GM21360 (cell line): Measurements from ENCODE around the gene SLC44A4.
"Not testable (repeated sequence)": the region's sequence is repeated elsewhere in the genome, so short reads cannot be mapped to it uniquely, and the experiment has no call there.

Experiments
- ATAC-seq: cut with Tn5 transposase; IDR thresholded peaks from one replicate; pipeline ENCODE4 v1.9.1; 2021; ENCODE audit warnings: mild to moderate bottlenecking, moderate library complexity; ENCODE audit not compliant: unreplicated experiment

The SLC44A4 gene

DNA sequence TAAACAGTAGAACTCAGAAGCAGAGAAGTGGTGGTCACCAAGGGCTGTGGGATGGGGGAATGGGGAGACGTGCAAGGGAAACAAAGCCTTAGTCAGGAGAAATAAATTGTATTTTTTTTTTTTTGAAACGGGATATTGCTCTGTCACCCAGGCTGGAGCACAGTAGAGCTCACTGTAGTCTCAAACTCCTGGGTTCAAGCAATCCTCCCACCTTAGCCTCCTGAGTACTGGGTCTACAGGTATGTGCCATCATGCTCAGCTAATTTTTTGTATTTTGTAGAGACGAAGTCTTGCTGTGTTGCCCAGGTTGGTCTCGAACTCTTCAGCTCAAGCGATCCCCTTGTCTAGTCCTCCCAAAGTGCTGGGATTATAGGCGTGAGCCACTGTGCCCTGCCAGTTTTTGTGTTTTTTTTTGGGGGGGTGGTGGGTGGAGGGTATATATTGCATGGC is 47.9 kb downstream of the SLC44A4 start:
- no peak for ATAC-seq

DNA sequence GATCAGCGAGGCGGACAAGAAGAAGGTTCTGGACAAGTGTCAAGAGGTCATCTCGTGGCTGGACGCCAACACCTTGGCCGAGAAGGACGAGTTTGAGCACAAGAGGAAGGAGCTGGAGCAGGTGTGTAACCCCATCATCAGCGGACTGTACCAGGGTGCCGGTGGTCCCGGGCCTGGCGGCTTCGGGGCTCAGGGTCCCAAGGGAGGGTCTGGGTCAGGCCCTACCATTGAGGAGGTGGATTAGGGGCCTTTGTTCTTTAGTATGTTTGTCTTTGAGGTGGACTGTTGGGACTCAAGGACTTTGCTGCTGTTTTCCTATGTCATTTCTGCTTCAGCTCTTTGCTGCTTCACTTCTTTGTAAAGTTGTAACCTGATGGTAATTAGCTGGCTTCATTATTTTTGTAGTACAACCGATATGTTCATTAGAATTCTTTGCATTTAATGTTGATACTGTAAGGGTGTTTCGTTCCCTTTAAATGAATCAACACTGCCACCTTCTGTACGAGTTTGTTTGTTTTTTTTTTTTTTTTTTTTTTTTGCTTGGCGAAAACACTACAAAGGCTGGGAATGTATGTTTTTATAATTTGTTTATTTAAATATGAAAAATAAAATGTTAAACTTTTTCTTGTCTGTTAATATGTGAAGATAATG is 49.0 kb downstream of the SLC44A4 start:
- ATAC-seq, result no peak

DNA sequence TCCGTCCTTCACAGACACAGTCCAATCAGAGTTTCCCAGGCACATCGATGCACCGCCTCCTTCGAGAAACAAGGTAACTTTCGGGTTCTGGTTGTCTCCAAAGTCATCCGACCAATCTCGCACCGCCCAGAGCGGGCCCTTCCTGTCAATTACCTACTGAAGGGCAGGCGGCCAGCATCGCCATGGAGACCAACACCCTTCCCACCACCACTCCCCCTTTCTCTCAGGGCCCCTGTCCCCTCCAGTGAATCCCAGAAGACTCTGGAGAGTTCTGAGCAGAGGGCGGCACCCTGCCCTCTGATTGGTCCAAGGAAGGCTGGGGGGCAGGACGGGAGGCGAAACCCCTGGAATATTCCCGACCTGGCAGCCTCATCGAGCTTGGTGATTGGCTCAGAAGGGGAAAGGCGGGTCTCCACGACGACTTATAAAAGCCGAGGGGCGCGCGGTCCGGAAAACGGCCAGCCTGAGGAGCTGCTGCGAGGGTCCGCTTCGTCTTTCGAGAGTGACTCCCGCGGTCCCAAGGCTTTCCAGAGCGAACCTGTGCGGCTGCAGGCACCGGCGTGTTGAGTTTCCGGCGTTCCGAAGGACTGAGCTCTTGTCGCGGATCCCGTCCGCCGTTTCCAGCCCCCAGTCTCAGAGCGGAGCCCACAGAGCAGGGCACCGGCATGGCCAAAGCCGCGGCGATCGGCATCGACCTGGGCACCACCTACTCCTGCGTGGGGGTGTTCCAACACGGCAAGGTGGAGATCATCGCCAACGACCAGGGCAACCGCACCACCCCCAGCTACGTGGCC is 51.3 kb downstream of the SLC44A4 start, which contains the start of gene HSPA1B:
TSS of gene HSPA1B (plus strand) at position 453 of the 794 bp plus-strand sequence. CDS start at position 666, 213 bp downstream.
- ATAC-seq, result peak; percentile 56

DNA sequence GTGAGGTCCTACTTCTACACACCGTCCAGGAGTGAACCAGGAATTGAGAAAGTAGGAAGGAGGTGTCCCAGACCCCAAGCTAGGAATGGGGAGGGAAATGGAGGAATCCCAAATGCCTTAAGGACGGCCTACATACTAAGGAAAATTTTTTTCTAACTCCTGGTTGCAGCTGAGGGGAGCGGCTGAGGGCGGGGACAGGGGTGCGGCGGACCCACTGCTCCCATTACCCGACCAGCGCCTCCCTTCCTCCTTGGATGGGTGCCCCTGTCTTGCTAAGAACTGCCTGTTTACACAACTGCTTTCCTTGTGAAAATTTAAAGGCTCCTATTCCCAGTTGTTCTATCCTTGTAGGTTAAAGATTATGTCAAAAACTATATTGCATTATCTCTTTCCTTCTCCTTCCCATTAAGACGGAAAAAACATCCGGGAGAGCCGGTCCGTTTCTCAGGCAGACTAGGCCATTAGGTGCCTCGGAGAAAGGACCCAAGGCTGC is 52.0 kb downstream of the SLC44A4 start:
- ATAC-seq, result no peak

DNA sequence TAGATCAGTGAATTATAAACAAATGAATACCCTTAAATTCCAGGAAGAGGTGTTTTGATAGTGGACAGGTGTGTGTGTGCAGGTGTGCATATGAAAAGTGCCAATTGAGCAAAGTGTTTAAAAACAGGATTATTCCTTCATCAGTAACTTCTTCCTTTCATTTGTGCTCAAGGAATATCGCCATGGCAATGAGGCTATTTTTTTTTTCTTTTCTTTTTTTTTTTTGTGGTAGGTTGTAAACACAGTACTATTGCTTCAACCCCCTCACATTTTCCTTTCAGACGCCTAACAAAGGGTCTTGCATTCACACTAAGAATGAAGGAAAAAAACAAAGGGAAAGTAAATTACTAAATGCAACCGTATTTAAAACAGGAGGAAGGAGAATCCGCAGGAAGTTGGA is 53.2 kb downstream of the SLC44A4 start:
- ATAC-seq, result no peak

DNA sequence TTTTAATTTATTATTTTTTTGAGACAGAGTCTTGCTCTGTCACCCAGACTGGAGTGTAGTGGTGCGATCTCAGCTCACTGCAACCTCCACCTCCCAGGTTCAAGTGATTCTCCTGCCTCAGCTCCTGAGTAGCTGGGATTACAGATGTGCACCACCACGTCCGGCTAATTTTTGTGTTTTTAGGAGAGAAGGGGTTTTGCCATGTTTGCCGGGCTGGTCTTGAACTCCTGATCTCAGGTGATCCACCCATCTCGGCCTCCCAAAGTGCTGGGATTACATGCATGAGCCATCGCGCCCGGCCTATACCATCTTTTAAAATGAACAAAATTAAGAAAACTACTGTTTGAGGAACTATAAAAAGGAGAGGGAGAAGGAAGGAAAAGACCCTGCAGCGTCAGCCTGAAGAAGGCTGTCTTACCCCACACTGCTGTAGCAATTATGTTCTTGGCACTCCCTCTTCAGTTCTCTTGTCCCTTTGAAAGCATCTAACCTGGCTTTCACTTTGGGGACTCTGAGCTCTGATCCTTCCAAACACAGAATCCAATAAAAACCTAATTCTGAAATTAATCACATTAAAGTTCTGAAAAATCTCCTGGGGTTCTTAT is 55.1 kb downstream of the SLC44A4 start:
- ATAC-seq, result not testable (repeated sequence)

DNA sequence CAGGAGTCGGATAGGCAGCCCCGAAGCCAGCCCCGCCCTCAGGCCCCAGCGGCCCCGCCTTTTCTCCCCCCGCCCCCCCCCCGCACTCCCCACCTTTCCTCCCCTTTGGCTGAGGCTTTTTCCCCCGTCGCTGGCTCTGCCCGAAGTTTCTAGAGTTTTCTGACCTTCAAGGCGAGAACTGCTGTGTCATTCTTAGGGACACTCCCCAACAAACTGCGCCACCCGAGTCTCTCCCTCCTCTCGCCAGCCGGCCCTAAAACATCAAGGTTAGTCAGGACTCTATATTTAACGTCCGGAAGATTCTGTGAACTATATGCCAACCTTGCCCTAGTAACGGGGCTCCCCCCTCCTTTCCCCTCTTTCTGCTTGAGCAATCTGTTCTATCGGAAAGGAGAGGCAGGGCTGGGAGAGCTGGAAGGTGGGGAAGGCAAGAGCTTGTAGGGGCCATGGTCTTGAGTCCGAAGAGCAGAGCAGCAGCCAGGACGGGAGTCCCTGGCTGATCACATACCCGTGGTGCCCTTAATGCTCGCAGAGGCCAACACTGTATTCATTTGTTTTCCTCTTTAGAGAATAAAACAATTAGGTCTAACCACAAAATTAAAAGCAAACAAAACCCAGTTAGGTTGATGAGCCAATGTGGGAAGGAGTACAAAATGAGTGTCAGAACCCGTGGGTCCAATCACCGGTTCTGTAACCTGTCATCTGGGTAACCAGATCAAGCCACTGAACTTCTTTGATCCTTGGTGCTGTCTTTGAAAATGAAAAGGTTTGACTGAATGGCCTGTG is 56.6 kb downstream of the SLC44A4 start:
- peak; percentile 24 for ATAC-seq

DNA sequence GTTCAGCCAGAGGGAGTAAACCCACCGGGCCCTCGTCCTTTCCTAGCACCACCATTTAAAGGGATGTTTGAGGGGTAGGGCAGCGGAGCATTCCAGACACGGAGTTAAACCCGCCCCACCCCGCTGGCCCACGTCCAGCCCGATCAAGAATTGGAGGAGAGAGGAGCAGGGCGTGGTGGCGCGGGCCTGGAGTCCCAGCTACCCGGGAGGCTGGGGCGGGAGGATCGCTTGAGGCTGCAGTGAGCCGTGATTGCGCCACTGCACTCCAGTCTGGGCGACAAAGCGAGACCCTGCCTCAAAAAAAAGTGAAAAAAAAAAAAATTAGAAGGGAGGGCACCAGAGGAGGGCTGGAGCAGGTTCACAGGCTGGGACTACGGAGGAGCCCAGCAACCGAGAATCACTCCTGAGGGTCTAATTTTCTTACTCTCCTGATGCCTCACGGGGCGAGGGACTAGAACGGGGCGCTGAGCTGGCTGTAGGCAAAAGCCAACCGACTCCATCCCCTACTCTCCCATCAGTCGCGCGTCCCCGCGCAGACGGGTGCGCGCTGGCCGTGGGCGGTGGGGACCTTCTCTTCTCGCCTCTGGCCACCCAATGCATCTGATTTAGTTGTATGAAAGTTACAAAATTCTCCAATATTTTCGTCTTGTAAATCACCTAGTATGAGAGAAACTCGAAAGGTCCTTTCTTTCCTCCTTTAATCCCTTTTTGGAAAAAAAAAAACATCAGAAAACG is 57.3 kb downstream of the SLC44A4 start:
- peak; percentile 37 for ATAC-seq

DNA sequence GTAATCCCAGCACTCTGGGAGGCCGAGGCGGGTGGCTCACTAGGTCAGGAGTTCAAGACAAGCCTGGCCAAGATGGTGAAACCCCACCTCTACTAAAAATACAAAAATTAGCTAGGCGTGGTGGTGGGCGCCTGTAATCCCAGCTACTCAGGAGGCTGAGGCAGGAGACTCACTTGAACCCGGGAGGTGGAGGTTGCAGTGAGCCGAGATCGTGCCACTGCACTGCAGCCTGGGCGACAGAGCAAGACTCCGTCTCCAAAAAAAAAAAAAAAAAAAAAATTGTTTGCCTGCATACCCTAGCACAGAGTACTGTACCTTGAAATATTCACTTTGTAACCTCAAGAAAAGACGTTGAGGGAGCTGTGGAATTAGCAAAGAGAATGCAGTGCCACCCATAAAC is 58.4 kb downstream of the SLC44A4 start:
- not testable (repeated sequence) for ATAC-seq

DNA sequence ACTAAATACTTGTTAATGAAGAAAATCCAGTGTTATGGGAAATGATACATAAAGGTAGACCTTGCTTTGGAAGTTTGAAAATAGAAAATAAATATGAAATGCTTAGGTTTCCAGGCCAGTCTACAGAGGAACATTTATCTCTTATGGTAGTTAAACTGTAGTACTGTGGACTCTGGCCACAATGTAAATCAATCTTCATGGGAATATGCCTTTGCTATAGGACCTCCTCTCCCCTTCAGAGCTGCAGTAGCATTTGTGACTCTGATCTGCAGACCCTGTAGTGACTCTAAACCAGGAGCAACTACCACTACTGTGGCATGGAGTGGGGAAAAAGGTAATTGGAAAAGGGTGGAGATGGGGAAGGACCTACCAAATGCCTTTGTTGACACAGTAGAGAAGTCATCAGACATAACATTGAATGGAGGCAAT is 58.9 kb downstream of the SLC44A4 start:
- no peak for ATAC-seq

DNA sequence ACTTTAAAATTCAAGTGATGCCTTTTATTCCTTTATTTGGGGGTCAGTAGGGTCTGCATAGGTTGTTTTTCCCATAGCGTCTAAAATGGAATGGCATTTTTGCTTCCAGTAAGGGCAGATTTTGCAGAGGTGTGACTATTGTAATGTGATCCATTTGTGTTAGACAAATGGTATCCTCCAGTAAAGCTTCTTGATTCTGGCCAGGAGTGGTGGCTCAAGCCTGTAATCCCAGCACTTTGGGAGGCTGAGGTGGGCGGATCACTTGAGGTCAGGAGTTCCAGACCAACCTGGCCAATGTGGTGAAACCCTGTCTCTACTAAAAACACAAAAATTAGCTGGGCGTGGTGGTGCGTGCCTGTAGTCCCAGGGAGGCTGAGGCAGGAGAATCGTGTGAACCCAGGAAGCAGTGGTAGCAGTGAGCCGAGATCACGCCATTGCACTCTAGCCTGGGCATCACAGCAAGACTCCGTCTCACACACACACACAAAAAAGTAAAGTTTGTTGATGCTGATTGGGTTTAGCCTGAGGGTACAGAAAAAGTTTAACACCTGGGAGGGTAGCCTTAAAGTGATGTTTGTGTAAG is 60.8 kb downstream of the SLC44A4 start:
- not testable (repeated sequence) for ATAC-seq

DNA sequence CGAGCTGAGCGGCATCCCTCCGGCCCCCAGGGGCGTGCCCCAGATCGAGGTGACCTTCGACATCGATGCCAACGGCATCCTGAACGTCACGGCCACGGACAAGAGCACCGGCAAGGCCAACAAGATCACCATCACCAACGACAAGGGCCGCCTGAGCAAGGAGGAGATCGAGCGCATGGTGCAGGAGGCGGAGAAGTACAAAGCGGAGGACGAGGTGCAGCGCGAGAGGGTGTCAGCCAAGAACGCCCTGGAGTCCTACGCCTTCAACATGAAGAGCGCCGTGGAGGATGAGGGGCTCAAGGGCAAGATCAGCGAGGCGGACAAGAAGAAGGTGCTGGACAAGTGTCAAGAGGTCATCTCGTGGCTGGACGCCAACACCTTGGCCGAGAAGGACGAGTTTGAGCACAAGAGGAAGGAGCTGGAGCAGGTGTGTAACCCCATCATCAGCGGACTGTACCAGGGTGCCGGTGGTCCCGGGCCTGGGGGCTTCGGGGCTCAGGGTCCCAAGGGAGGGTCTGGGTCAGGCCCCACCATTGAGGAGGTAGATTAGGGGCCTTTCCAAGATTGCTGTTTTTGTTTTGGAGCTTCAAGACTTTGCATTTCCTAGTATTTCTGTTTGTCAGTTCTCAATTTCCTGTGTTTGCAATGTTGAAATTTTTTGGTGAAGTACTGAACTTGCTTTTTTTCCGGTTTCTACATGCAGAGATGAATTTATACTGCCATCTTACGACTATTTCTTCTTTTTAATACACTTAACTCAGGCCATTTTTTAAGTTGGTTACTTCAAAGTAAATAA is 61.5 kb downstream of the SLC44A4 start:
- ATAC-seq, result not testable (repeated sequence)

DNA sequence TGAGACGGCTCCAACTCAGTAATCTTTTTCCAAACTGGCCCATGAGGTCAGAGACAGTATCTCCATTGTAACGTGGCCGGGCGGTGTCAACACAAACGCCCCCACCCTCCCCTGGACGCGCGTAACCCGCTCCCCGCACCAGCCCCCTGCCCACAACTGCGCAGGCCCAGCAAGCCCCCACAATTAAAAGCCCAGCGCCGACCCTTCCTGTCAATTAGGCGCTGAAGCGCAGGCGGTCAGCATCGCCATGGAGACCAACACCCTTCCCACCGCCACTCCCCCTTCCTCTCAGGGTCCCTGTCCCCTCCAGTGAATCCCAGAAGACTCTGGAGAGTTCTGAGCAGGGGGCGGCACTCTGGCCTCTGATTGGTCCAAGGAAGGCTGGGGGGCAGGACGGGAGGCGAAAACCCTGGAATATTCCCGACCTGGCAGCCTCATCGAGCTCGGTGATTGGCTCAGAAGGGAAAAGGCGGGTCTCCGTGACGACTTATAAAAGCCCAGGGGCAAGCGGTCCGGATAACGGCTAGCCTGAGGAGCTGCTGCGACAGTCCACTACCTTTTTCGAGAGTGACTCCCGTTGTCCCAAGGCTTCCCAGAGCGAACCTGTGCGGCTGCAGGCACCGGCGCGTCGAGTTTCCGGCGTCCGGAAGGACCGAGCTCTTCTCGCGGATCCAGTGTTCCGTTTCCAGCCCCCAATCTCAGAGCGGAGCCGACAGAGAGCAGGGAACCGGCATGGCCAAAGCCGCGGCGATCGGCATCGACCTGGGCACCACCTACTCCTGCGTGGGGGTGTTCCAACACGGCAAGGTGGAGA is 63.6 kb downstream of the SLC44A4 start, which contains the start of the genes HSPA1A and HSPA1L:
TSS of gene HSPA1A (plus strand) at position 519 of the 814 bp plus-strand sequence. CDS start at position 733, 214 bp downstream.
TSS of gene HSPA1L (minus strand) at position 259 of the 814 bp plus-strand sequence. CDS start 3,311 bp downstream, outside the sequence.
- ATAC-seq, result no peak

DNA sequence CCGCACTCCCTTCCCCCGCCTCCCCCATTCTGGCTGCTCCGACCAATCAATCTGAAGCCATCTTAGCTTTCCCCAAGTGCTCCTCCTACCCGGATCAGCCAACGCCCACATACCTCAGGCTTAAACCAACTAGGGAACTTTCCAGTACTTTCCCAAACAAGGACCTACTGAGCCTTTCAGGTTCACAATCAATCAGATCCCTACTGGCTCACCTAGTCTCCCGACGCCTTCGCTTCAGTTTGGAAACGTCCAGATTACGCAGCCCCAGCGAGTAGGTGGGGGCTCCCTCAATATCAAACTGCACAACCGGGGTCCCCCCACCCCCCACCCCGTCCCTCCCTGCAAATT is 64.1 kb downstream of the SLC44A4 start:
- ATAC-seq, result no peak

DNA sequence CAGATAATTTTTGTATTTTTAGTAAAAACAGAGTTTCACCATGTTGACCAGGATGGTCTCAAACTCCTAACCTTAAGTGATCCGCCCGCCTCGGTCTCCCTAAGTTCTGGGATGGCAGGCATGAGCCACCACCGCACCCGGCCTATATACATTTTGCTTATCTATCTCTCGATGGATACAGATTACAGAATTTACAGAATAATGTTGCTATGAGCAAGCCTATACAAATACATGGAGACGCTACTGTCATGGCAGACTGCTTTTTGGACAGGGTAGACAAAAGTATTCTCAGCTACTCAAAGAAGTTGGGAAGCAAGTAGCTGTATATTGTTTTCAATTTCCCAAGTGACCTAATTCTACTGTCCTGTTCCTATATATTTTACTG is 65.3 kb downstream of the SLC44A4 start:
- no peak for ATAC-seq
